Transverse colon (tissue), 4 donors: Measurements from ENCODE around the gene ELF3. TPM values are rescaled to one million over a fixed set of nuclear protein-coding genes. Genes with fewer than 3 reads are reported as not detected.
A peak's percentile ranks its signal among the peaks of the same experiment; 100 is the strongest.

Experiments used
- DNase-seq: peaks from one replicate; pipeline ENCODE4 v3.0.0-alpha.2; 2019
- H3K27ac ChIP-seq, 4 donors: fragments of 200-600 bp; sonication (generic); 2 replicates each; pipeline ENCODE4 v1.5.1; 2016 to 2018; ENCODE audit warnings: inconsistent platforms in 4 of 4
- H3K27me3 ChIP-seq: fragments of 200-600 bp; sonication (generic); 2 replicates; pipeline ENCODE4 v1.5.1; 2017; ENCODE audit warnings: inconsistent platforms
- H3K36me3 ChIP-seq, 4 donors: fragments of 200-600 bp; sonication (generic); 2 replicates each; pipeline ENCODE4 v1.5.1; 2017 to 2019; ENCODE audit warnings: inconsistent platforms in 4 of 4
- H3K4me1 ChIP-seq, 4 donors: fragments of 200-600 bp; sonication (generic); 2 replicates each; pipeline ENCODE4 v1.5.1; 2017 to 2020; ENCODE audit warnings: inconsistent platforms in 4 of 4
- H3K4me3 ChIP-seq, 4 donors: fragments of 200-600 bp; sonication (generic); 1 replicate in 1 of 4; 2 replicates in 3 of 4; pipeline versions ENCODE4 v1.5.1 to v1.6.1; 2017 to 2019; ENCODE audit warnings: inconsistent platforms in 4 of 4
- H3K9me3 ChIP-seq, 2 donors: fragments of 200-600 bp; sonication (generic); 2 replicates each; pipeline ENCODE4 v1.5.1; 2017 to 2019; ENCODE audit warnings: inconsistent platforms in 2 of 2
- CTCF ChIP-seq, 5 experiments: fragments of 200-600 bp in 3 of 5; fragments of 450-650 bp in 2 of 5; sonication (generic) in 3 of 5; IDR thresholded peaks; 1 replicate in 2 of 5; 2 replicates in 3 of 5; pipeline ENCODE4 v1.5.1; 2016 to 2017; ENCODE audit warnings: antibody characterized with exemption in 5 of 5, inconsistent platforms in 3 of 5, mild to moderate bottlenecking in 2 of 5, moderate library complexity in 1 of 5
- EP300 ChIP-seq: sonication (generic); formaldehyde crosslinking; IDR thresholded peaks from one replicate; pipeline ENCODE4 v1.6.1; 2017; ENCODE audit warnings: antibody characterized with exemption, low read depth
- POLR2A ChIP-seq: fragments of 450-650 bp; IDR thresholded peaks from one replicate; pipeline ENCODE4 v1.6.1; 2016; ENCODE audit warnings: antibody characterized with exemption, mild to moderate bottlenecking, moderate library complexity
- POLR2AphosphoS5 ChIP-seq, 3 donors: sonication (generic); formaldehyde crosslinking; IDR thresholded peaks; one replicate each; pipeline ENCODE4 v1.6.1; 2016; ENCODE audit warnings: antibody characterized with exemption in 3 of 3
- WGBS, 2 donors: methylation state at CpG; one replicate each; pipeline ENCODE4 v1.1.5; 2018; ENCODE audit warnings: low coverage in 1 of 2; 5-methylcytosine and 5-hydroxymethylcytosine counted together
- in situ Hi-C, 4 donors: fragments of 200-750 bp; cut with MboI; loops; one replicate each; pipeline versions ENCODE4 v1.15.0 to v1.15.1; 2017; ENCODE audit warnings: low sequenced_read_pairs in 3 of 4, low pct_ligation_motif_present in 1 of 4, low pct_unique_long_range_greater_than_20kb in 1 of 4
- intact Hi-C: fragments of 100-400 bp; cut with DNase I; formaldehyde crosslinking; loops from one replicate; pipeline ENCODE4 v1.15.1; 2023; ENCODE audit warnings: low total_unique reads
- total RNA-seq, 4 donors: library from RNA; depleted of rRNA; stranded (reverse); fragments of >200 nt; gene quantifications; one replicate each; pipeline ENCODE4 v1.1.0, GENCODE V29; 2016

ELF3 gene
- total RNA-seq, 4 donors from 2014 or later, result 581 to 1,486 (median 902) TPM

GRCh38 chr1:202023001-202023433, 12.6 kb downstream of the ELF3 start:
- H3K9me3 ChIP-seq, result no peaks in the 10 kb centered on the region
- H3K4me1 ChIP-seq, result peaks cover 0 to 36% (median 23%) of the 10 kb centered on the region in 4 donors
- WGBS, 2 donors, result 38 to 47% methylated on average over 3 to 6 of the region's 6 CpGs
- TF ChIP-seq POLR2AphosphoS5 (IDR thresholded peaks at IDR 0.05), result peak; percentile 46 to 77 (median 73)
- TF ChIP-seq CTCF (IDR thresholded peaks at IDR 0.05), result no peak
- peak; percentile 37 for TF ChIP-seq POLR2A
- TF ChIP-seq EP300, result peak; percentile 88
- no peaks in the 10 kb centered on the region for H3K36me3 ChIP-seq
- no peak overlapping the region for H3K4me3 ChIP-seq
- peak overlapping the region; percentile 66 to 87 (median 84) for H3K27ac ChIP-seq
- intact Hi-C loops, result no loop called here
- DNase-seq, result peak; percentile 93
- in situ Hi-C loops, result no loop called here
- H3K27me3 ChIP-seq, result no peaks in the 10 kb centered on the region

- 78 to 81% methylated on average over 5 of the region's 5 CpGs for WGBS, 2 donors
- in situ Hi-C loops (no loop called here), intact Hi-C loops (no loop called here)
- no peak for DNase-seq
- TF ChIP-seq POLR2A (no peak), POLR2AphosphoS5 (IDR thresholded peaks at IDR 0.05) (no peak), CTCF (IDR thresholded peaks at IDR 0.05) (no peak), EP300 (no peak)
- Histone ChIP-seq H3K4me1 (peaks cover 0 to 16% (median 2%) of the 10 kb centered on the region in 4 donors), H3K27ac (no peak overlapping the region), H3K36me3 (no peaks in the 10 kb centered on the region), H3K4me3 (no peak overlapping the region), H3K9me3 (no peaks in the 10 kb centered on the region), H3K27me3 (no peaks in the 10 kb centered on the region)
Measured at GRCh38 chr1:202029171-202029665, 18.8 kb downstream of the ELF3 start.

- in situ Hi-C loops, result no loop called here
- no peaks in the 10 kb centered on the region for H3K27me3 ChIP-seq
- H3K9me3 ChIP-seq, result no peaks in the 10 kb centered on the region
- H3K27ac ChIP-seq, result no peak overlapping the region
- intact Hi-C loops, result no loop called here
- H3K4me1 ChIP-seq, result peaks cover 5 to 21% (median 6%) of the 10 kb centered on the region in 4 donors
- DNase-seq, result no peak
- no peaks in the 10 kb centered on the region for H3K36me3 ChIP-seq
- WGBS, 2 donors, result 91% methylated on average over 2 of the region's 2 CpGs; no CpG with 5 or more reads in 1 of the 2 donors
- H3K4me3 ChIP-seq, result no peak overlapping the region
- no peak for TF ChIP-seq CTCF (IDR thresholded peaks at IDR 0.05)
- TF ChIP-seq EP300, result no peak
- no peak for TF ChIP-seq POLR2AphosphoS5 (IDR thresholded peaks at IDR 0.05)
- no peak for TF ChIP-seq POLR2A
Measured at GRCh38 chr1:202029727-202030126, 19.3 kb downstream of the ELF3 start.

GRCh38 chr1:202031796-202032195, 21.4 kb downstream of the ELF3 start:
- Histone ChIP-seq H3K27ac (peak overlapping the region; percentile 0 to 37 (median 9)), H3K36me3 (no peaks in the 10 kb centered on the region), H3K4me3 (no peak overlapping the region), H3K27me3 (no peaks in the 10 kb centered on the region), H3K4me1 (peaks cover 8 to 31% (median 14%) of the 10 kb centered on the region in 4 donors), H3K9me3 (no peaks in the 10 kb centered on the region)
- no peak for DNase-seq
- WGBS, 2 donors, result 66 to 80% methylated on average over 1 to 4 of the region's 4 CpGs
- in situ Hi-C loops, result no loop called here
- intact Hi-C loops, result no loop called here
- TF ChIP-seq POLR2AphosphoS5 (IDR thresholded peaks at IDR 0.05) (no peak), EP300 (no peak), CTCF (IDR thresholded peaks at IDR 0.05) (no peak), POLR2A (no peak)
